WTC11 (cell line): ENCODE measurements around the gene TSSC4. TPM values are rescaled to one million over a fixed set of nuclear protein-coding genes. Genes with fewer than 3 reads are reported as not detected.
"Not testable (repeated sequence)": the region's sequence is repeated elsewhere in the genome, so short reads cannot be mapped to it uniquely, and the experiment has no call there.

Experiments
- ATAC-seq: fragments of 200-7000 bp; cut with Tn5 transposase; 2 replicates; pipeline ENCODE4 v1.10.0; 2021; ENCODE audit warnings: mild to moderate bottlenecking, moderate library complexity
- CTCF ChIA-PET: fragments of 300-600 bp; sonication (Branson Sonifier 250); formaldehyde crosslinking; loops from one replicate; lab custom pipeline; 2021; ENCODE audit warnings: antibody characterized with exemption; lab: Charles Lee
- POLR2A ChIA-PET: fragments of 350-600 bp; sonication (Branson Sonifier 250); formaldehyde crosslinking; loops from one replicate; lab custom pipeline; 2021; ENCODE audit warnings: antibody characterized with exemption; lab: Charles Lee
- DNase-seq: peaks from one replicate; pipeline ENCODE4 v3.0.0; 2021; ENCODE audit warnings: low spot score
- H3K27ac Mint-ChIP-seq: 2 replicates; pipeline ENCODE4 v1.8.0; 2021; ENCODE audit warnings: mixed read lengths
- H3K27me3 Mint-ChIP-seq: 2 replicates; pipeline ENCODE4 v1.8.0; 2021; ENCODE audit warnings: low read depth, mild to moderate bottlenecking, moderate library complexity, mixed read lengths
- H3K36me3 Mint-ChIP-seq: 2 replicates; pipeline ENCODE4 v1.8.0; 2021; ENCODE audit warnings: mixed read lengths
- H3K4me1 Mint-ChIP-seq: 2 replicates; pipeline ENCODE4 v1.8.0; 2022; ENCODE audit warnings: mixed read lengths
- H3K4me3 Mint-ChIP-seq: 2 replicates; pipeline ENCODE4 v1.8.0; 2021; ENCODE audit warnings: mild to moderate bottlenecking, moderate library complexity, mixed read lengths
- H3K9me3 Mint-ChIP-seq: 2 replicates; pipeline ENCODE4 v1.8.0; 2021; ENCODE audit warnings: mixed read lengths
- AFF4 ChIP-seq: sonication (generic); formaldehyde crosslinking; IDR thresholded peaks from 2 replicates; pipeline ENCODE4 v1.8.1; 2023; ENCODE audit warnings: mild to moderate bottlenecking, missing genetic modification reagents, borderline replicate concordance
- E2F5 ChIP-seq: sonication (generic); formaldehyde crosslinking; IDR thresholded peaks from 2 replicates; pipeline ENCODE4 v1.8.1; 2022; ENCODE audit warnings: mild to moderate bottlenecking, moderate library complexity, missing genetic modification reagents
- GABPB1 ChIP-seq: sonication (generic); formaldehyde crosslinking; IDR thresholded peaks from 2 replicates; pipeline ENCODE4 v1.8.1; 2023; ENCODE audit warnings: mild to moderate bottlenecking, missing genetic modification reagents
- GRHL2 ChIP-seq: fragments of 250-450 bp; sonication (Bioruptor Pico); IDR thresholded peaks from 2 replicates; pipeline ENCODE4 v1.8.0; 2022; ENCODE audit warnings: mild to moderate bottlenecking, moderate library complexity; ENCODE audit not compliant: insufficient replicate concordance, severe bottlenecking
- IRF2 ChIP-seq: sonication (generic); formaldehyde crosslinking; IDR thresholded peaks from 2 replicates; pipeline ENCODE4 v1.8.0; 2022; ENCODE audit warnings: low read depth, missing genetic modification reagents, borderline replicate concordance
- JUN ChIP-seq: sonication (generic); formaldehyde crosslinking; IDR thresholded peaks from 2 replicates; pipeline ENCODE4 v1.8.0; 2023; ENCODE audit warnings: mild to moderate bottlenecking, missing genetic modification reagents
- MLX ChIP-seq: sonication (generic); formaldehyde crosslinking; IDR thresholded peaks from 2 replicates; pipeline ENCODE4 v1.8.1; 2023; ENCODE audit warnings: mild to moderate bottlenecking, missing genetic modification reagents, moderate library complexity
- NFYB ChIP-seq: sonication (generic); formaldehyde crosslinking; conservative IDR thresholded peaks from 2 replicates; pipeline ENCODE4 v1.8.0; 2022; ENCODE audit warnings: low read depth, missing genetic modification reagents
- SMAD3 ChIP-seq: sonication (generic); formaldehyde crosslinking; IDR thresholded peaks from 2 replicates; pipeline ENCODE4 v1.8.0; 2022; ENCODE audit warnings: missing genetic modification reagents, mild to moderate bottlenecking, borderline replicate concordance
- TP53 ChIP-seq: sonication (generic); formaldehyde crosslinking; IDR thresholded peaks from 2 replicates; pipeline ENCODE4 v1.8.1; 2023; ENCODE audit warnings: mild to moderate bottlenecking, missing genetic modification reagents
- USF2 ChIP-seq: sonication (generic); formaldehyde crosslinking; IDR thresholded peaks from 2 replicates; pipeline ENCODE4 v1.8.1; 2023; ENCODE audit warnings: mild to moderate bottlenecking, missing genetic modification reagents, moderate library complexity
- ZBTB21 ChIP-seq: sonication (generic); formaldehyde crosslinking; IDR thresholded peaks from 2 replicates; pipeline ENCODE4 v1.8.1; 2023; ENCODE audit warnings: mild to moderate bottlenecking, missing genetic modification reagents, borderline replicate concordance
- ZNF138 ChIP-seq: sonication (generic); formaldehyde crosslinking; conservative IDR thresholded peaks from 2 replicates; pipeline ENCODE4 v1.8.1; 2022; ENCODE audit warnings: mild to moderate bottlenecking, moderate library complexity, missing genetic modification reagents
- ZNF532 ChIP-seq: fragments of 250-450 bp; sonication (Bioruptor Pico); IDR thresholded peaks from 2 replicates; pipeline ENCODE4 v1.9.0; 2021; ENCODE audit warnings: mild to moderate bottlenecking, borderline replicate concordance
- total RNA-seq: library from RNA; stranded (reverse); gene quantifications from 3 replicates; pipeline ENCODE4 v1.2.3, GENCODE V29; 2021
- TF ChIP-seq, protein P1 (sequence below): sonication (generic); formaldehyde crosslinking; IDR thresholded peaks from 2 replicates; pipeline ENCODE4 v1.8.0; 2023; ENCODE audit warnings: missing genetic modification reagents, mild to moderate bottlenecking, borderline replicate concordance

The TSSC4 gene
- total RNA-seq, 1 experiment from 2014 or later = 41.4 TPM

GRCh38 chr11:2363577-2364370, 36.8 kb upstream of the TSSC4 start (continued):
- TF ChIP-seq ZNF532 (CRISPR knock-in tag) (no peak), JUN (CRISPR knock-in tag) (no peak), E2F5 (CRISPR knock-in tag) (no peak), NFYB (CRISPR knock-in tag) (no peak)

DNA sequence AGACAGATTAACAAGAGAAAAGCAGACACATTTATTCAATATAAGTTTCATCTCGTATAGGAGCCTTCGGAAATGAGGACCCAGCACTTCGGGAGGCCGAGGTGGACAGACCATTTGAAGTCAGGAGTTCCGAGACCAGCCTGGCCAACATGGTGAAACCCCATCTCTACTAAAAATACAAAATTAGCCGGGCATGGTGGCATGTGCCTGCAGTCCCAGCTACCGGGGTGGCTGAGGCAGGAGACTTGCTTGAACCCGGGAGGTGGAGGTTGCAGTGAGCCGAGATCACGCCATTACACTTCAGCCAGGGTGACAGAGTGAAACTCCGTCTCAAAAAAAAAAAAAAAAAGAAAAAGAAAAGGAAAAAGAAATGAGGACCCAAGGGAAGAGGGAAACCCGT, 36.2 kb upstream of the TSSC4 start:
- H3K4me3 Mint-ChIP-seq, H3K9me3 Mint-ChIP-seq, H3K27me3 Mint-ChIP-seq, H3K27ac Mint-ChIP-seq, POLR2A ChIA-PET, ATAC-seq, DNase-seq, H3K36me3 Mint-ChIP-seq, CTCF ChIA-PET, H3K4me1 Mint-ChIP-seq: not testable (repeated sequence)

DNA sequence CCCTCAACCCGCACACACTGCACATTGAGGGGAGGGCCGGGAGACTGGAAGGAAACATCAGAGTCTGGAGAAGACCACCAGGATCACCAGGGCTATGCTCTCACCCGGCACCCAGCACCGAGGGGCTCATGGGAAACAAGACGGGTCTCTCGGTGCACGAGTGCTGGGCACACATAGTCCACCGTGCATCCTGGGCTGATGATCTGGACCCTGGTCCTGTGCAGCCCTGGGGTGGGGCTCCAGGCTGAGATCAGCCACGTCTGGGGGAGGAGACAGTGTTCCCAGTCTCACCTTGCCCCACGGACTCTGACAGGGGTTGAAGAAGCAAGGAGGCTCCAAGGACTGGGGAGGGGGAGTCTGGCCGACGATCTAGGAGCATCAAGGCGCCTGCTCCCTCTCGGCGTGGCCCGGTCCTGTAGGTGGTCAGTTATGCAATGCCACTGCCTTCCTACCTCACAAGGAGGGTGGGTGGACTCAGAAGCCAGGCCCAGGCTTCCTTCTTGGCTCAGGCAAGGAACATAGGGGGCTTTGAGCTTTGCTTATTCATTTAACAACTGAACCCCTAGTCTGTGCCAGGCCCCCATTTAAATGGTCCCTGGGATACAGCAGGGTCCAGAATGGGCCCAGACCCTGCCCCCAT, 34.9 kb upstream of the TSSC4 start:
- Mint-ChIP-seq H3K4me1 (no peaks in the 10 kb centered on the region), H3K4me3 (no peak overlapping the region), H3K27me3 (peaks cover 9% of the 10 kb centered on the region), H3K27ac (no peak overlapping the region), H3K36me3 (no peaks in the 10 kb centered on the region), H3K9me3 (no peaks in the 10 kb centered on the region)
- ChIA-PET CTCF (no interaction called here), POLR2A (no interaction called here)
- TF ChIP-seq GRHL2 (CRISPR knock-in tag) = no peak
- no peak for TF ChIP-seq AFF4
- TF ChIP-seq SMAD3 = no peak
- TF ChIP-seq ZNF138 (CRISPR knock-in tag) = no peak
- no peak for TF ChIP-seq USF2 (CRISPR knock-in tag)
- no peak for TF ChIP-seq IRF2 (CRISPR knock-in tag)
- no peak for TF ChIP-seq GABPB1 (CRISPR knock-in tag)
- TF ChIP-seq TP53 (CRISPR knock-in tag) = no peak
- TF ChIP-seq ZBTB21 (CRISPR knock-in tag) = no peak
- TF ChIP-seq, protein P1, sequence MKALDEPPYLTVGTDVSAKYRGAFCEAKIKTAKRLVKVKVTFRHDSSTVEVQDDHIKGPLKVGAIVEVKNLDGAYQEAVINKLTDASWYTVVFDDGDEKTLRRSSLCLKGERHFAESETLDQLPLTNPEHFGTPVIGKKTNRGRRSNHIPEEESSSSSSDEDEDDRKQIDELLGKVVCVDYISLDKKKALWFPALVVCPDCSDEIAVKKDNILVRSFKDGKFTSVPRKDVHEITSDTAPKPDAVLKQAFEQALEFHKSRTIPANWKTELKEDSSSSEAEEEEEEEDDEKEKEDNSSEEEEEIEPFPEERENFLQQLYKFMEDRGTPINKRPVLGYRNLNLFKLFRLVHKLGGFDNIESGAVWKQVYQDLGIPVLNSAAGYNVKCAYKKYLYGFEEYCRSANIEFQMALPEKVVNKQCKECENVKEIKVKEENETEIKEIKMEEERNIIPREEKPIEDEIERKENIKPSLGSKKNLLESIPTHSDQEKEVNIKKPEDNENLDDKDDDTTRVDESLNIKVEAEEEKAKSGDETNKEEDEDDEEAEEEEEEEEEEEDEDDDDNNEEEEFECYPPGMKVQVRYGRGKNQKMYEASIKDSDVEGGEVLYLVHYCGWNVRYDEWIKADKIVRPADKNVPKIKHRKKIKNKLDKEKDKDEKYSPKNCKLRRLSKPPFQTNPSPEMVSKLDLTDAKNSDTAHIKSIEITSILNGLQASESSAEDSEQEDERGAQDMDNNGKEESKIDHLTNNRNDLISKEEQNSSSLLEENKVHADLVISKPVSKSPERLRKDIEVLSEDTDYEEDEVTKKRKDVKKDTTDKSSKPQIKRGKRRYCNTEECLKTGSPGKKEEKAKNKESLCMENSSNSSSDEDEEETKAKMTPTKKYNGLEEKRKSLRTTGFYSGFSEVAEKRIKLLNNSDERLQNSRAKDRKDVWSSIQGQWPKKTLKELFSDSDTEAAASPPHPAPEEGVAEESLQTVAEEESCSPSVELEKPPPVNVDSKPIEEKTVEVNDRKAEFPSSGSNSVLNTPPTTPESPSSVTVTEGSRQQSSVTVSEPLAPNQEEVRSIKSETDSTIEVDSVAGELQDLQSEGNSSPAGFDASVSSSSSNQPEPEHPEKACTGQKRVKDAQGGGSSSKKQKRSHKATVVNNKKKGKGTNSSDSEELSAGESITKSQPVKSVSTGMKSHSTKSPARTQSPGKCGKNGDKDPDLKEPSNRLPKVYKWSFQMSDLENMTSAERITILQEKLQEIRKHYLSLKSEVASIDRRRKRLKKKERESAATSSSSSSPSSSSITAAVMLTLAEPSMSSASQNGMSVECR = no peak
- TF ChIP-seq MLX = no peak
- DNase-seq (no peak), ATAC-seq (no peak)
